Measurements from ENCODE around the gene RNF39. TPM values are rescaled to one million over a fixed set of nuclear protein-coding genes. Genes with fewer than 3 reads are reported as not detected.

RNF39 gene
- total and polyA plus RNA-seq, 10 of the 15 experiments (the other 5 are each of a cell fraction or from before 2014, with no cell fraction given) = 0.04 to 0.11 TPM; not detected in 8

GRCh38 chr6:30031381-30031780, 44.2 kb downstream of the RNF39 start:
- H3K36me3 ChIP-seq (ENCODE audit: control insufficient read depth in 2 of 2, insufficient read depth in 2 of 2, low read length in 1 of 2) = peaks cover 0 to 3% of the 10 kb centered on the region in 2 experiments; a peak in 1 of 4 replicates
- TF ChIP-seq IKZF1 (conservative IDR thresholded peaks at IDR 0.05) (no peak), TARDBP (IDR thresholded peaks at IDR 0.05; ENCODE audit: borderline replicate concordance) (no peak), EED (IDR thresholded peaks at IDR 0.05; ENCODE audit: low read depth) (no peak), RCOR1 (conservative IDR thresholded peaks at IDR 0.05; ENCODE audit: low read depth, low read length) (no peak)
- BruUV-seq (replicated peaks) = no TSS peak
- H3K9me3 ChIP-seq (replicated peaks; ENCODE audit: control insufficient read depth, insufficient read depth, low read length) = no peaks in the 10 kb centered on the region
- in situ Hi-C loops (cut with MboI) = no loop called here
- no peak overlapping the region for H3K4me3 ChIP-seq
- intact Hi-C loops (cut with micrococcal nuclease; ENCODE audit: unreplicated experiment) = no loop called here
- no peaks in the 10 kb centered on the region for H3K4me1 ChIP-seq (ENCODE audit: control insufficient read depth, insufficient read depth, low read length)
- SMC1A ChIA-PET (ENCODE audit: uncharacterized antibody, unreplicated experiment) = interaction anchor here (1.2 kb wide), 1 partner anchor 10 kb away, joined by 3 read pairs; no protein-coding TSS in a partner anchor
- no peak for FAIRE-seq
- no peaks in the 10 kb centered on the region for H4K20me1 ChIP-seq (ENCODE audit: control insufficient read depth, insufficient read depth)
- no peak overlapping the region for H3K27ac ChIP-seq (ENCODE audit: control insufficient read depth, insufficient read depth)
- no peak for ATAC-seq
- no peak overlapping the region for H2AFZ ChIP-seq (ENCODE audit: control insufficient read depth, low read depth, low read length)
- no peaks in the 10 kb centered on the region for H3K79me2 ChIP-seq (ENCODE audit: control insufficient read depth, insufficient read depth, low read length)
- no peak for DNase-seq (ENCODE audit: low read depth, low spot score)
- no peak overlapping the region for H3K4me2 ChIP-seq (ENCODE audit: control insufficient read depth, insufficient read depth)
- RAD21 ChIA-PET (ENCODE audit: unreplicated experiment) = no interaction called here
- no peak overlapping the region for H3K9ac ChIP-seq (ENCODE audit: control insufficient read depth, insufficient read depth, low read length)
- CTCF ChIA-PET = interaction anchor here (0.6 to 0.7 kb wide), 2 partner anchors 72 to 276 kb away, joined by 4 read pairs; no protein-coding TSS in a partner anchor
- POLR2A ChIA-PET = interaction anchor here (0.6 kb wide), 1 partner anchor 31 kb away, joined by 3 read pairs; no protein-coding TSS in a partner anchor
- H3K27me3 ChIP-seq (replicated peaks in 1 of 2; ENCODE audit: control insufficient read depth in 2 of 2, insufficient read depth in 2 of 2, low read length in 1 of 2) = no peaks in the 10 kb centered on the region

GRCh38 chr6:30029588-30029987, 46.0 kb downstream of the RNF39 start:
- POLR2A ChIA-PET = no interaction called here
- FAIRE-seq = no peak

More at GRCh38 chr6:30029588-30029987, 46.0 kb downstream of the RNF39 start:
- DNase-seq (ENCODE audit: low read depth, low spot score) = no peak
- WGBS (ENCODE audit: insufficient coverage, insufficient replicate concordance, low lambda C conversion rate, missing lambda C conversion rate) = 100% methylated on average over 1 of the region's 1 CpG
- H3K36me3 ChIP-seq (ENCODE audit: control insufficient read depth in 2 of 2, insufficient read depth in 2 of 2, low read length in 1 of 2) = no peaks in the 10 kb centered on the region
- BruUV-seq (replicated peaks) = no TSS peak
- ATAC-seq = no peak
- ChIA-PET RAD21 (ENCODE audit: unreplicated experiment) (no interaction called here), SMC1A (ENCODE audit: uncharacterized antibody, unreplicated experiment) (no interaction called here), CTCF (no interaction called here)
- intact Hi-C loops (cut with micrococcal nuclease; ENCODE audit: unreplicated experiment) = no loop called here
- no peaks in the 10 kb centered on the region for H3K4me1 ChIP-seq (ENCODE audit: control insufficient read depth, insufficient read depth, low read length)
- H3K27ac ChIP-seq (ENCODE audit: control insufficient read depth, insufficient read depth) = no peak overlapping the region
- H3K4me2 ChIP-seq (ENCODE audit: control insufficient read depth, insufficient read depth) = no peak overlapping the region
- no peaks in the 10 kb centered on the region for H4K20me1 ChIP-seq (ENCODE audit: control insufficient read depth, insufficient read depth)
- in situ Hi-C loops (cut with MboI) = no loop called here
- H3K9ac ChIP-seq (ENCODE audit: control insufficient read depth, insufficient read depth, low read length) = no peak overlapping the region
- H2AFZ ChIP-seq (ENCODE audit: control insufficient read depth, low read depth, low read length) = no peak overlapping the region
- H3K27me3 ChIP-seq (replicated peaks in 1 of 2; ENCODE audit: control insufficient read depth in 2 of 2, insufficient read depth in 2 of 2, low read length in 1 of 2) = no peaks in the 10 kb centered on the region
- H3K79me2 ChIP-seq (ENCODE audit: control insufficient read depth, insufficient read depth, low read length) = no peaks in the 10 kb centered on the region
- H3K4me3 ChIP-seq = no peak overlapping the region
- no peaks in the 10 kb centered on the region for H3K9me3 ChIP-seq (replicated peaks; ENCODE audit: control insufficient read depth, insufficient read depth, low read length)
- TF ChIP-seq SPI1 (IDR thresholded peaks at IDR 0.05; ENCODE audit: borderline replicate concordance, insufficient read depth, low read depth, low read length) (0 out of 2 replicates have a peak, but pooled peaks have one; percentile 9), WRNIP1 (IDR thresholded peaks at IDR 0.05; ENCODE audit: borderline replicate concordance, low read depth, low read length) (no peak)
